Fibroblast of lung (primary cell): ENCODE results near the gene LYPLA2.

Experiments
- EZH2 ChIP-seq: IDR thresholded peaks from 2 replicates; pipeline ENCODE4 v1.5.1; 2012; ENCODE audit warnings: low read length, control low read depth, mild to moderate bottlenecking; ENCODE audit errors: missing control alignments
- TF ChIP-seq, protein P1 (sequence below), 2 donors: IDR thresholded peaks in 1 of 2; conservative IDR thresholded peaks in 1 of 2; 1 replicate in 1 of 2; 2 replicates in 1 of 2; pipeline ENCODE4 v1.5.1; 2011 to 2012; ENCODE audit warnings: low read length in 2 of 2, control low read depth in 1 of 2, inconsistent platforms in 1 of 2, low read depth in 1 of 2, mild to moderate bottlenecking in 1 of 2

DNA sequence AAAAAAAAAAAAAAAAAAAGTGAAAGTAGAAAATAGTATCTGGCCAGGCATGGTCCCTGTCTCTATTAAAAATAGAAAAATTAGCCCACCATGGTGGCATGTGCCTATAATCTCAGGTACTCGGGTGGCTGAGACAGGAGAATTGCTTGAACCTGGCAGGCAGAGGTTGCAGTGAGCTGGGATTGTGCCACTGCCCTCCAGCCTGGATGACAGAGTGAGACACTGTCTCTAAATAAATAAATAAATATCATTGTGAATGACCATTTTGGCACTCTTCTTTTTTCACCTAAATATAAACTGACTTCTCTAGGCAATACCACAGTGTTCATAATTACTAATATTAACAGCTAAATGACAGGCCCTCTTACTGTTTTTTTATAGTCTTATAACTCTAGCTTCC lies 33.1 kb upstream of the LYPLA2 start:
- TF ChIP-seq, protein P1, sequence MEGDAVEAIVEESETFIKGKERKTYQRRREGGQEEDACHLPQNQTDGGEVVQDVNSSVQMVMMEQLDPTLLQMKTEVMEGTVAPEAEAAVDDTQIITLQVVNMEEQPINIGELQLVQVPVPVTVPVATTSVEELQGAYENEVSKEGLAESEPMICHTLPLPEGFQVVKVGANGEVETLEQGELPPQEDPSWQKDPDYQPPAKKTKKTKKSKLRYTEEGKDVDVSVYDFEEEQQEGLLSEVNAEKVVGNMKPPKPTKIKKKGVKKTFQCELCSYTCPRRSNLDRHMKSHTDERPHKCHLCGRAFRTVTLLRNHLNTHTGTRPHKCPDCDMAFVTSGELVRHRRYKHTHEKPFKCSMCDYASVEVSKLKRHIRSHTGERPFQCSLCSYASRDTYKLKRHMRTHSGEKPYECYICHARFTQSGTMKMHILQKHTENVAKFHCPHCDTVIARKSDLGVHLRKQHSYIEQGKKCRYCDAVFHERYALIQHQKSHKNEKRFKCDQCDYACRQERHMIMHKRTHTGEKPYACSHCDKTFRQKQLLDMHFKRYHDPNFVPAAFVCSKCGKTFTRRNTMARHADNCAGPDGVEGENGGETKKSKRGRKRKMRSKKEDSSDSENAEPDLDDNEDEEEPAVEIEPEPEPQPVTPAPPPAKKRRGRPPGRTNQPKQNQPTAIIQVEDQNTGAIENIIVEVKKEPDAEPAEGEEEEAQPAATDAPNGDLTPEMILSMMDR (conservative IDR thresholded peaks at IDR 0.05 in 1 of 2, IDR thresholded peaks at IDR 0.05 in 1 of 2; ENCODE audit: low read depth in 1 of 2, low read length in 2 of 2) = no peak
- no peak for TF ChIP-seq EZH2
